ENCODE results near the gene CAPN9.

CAPN9 gene

DNA sequence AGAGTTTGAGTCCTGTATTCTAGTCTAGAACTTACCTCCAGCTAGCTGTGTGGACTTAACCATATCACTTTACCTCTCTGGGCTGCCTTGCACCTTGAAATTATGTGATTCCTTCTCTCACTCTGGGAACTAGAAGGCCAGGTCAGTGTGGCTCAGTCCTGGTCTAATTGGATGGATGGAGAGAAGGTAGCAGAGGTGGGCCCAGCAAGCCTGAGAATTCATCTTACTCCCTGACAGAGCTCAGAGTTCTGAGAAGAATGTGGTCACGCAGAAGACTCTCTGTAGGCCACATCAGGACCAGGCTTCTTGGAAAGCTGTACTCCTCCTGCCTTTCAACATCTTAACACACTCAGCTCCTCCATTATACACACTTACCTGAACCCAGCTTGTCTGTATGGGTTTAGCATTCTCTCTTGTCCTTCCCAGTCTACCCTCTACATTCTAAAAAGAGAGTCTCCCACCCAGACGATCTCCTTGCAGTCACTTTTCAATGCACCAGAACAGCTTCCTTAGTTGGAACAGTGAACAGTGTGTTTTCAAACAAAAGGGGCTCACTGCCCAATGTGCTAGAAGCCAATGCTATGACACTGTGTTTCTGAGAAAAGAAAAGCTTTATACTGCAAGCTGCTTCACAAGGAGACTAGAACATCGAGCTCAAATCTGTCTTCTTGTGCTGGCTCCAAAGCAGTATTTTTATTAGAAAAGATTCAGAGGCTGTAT is 60.5 kb downstream of the CAPN9 start:
- Mint-ChIP-seq H3K4me1 (ENCODE audit: low read depth) (no peaks in the 10 kb centered on the region), H3K27ac (no peak overlapping the region), H3K4me3 (no peak overlapping the region), H3K36me3 (ENCODE audit: low read depth) (no peaks in the 10 kb centered on the region), H3K9me3 (peaks cover 5% of the 10 kb centered on the region), H3K27me3 (peaks cover 2% of the 10 kb centered on the region)
- DNase-seq = no peak

DNA sequence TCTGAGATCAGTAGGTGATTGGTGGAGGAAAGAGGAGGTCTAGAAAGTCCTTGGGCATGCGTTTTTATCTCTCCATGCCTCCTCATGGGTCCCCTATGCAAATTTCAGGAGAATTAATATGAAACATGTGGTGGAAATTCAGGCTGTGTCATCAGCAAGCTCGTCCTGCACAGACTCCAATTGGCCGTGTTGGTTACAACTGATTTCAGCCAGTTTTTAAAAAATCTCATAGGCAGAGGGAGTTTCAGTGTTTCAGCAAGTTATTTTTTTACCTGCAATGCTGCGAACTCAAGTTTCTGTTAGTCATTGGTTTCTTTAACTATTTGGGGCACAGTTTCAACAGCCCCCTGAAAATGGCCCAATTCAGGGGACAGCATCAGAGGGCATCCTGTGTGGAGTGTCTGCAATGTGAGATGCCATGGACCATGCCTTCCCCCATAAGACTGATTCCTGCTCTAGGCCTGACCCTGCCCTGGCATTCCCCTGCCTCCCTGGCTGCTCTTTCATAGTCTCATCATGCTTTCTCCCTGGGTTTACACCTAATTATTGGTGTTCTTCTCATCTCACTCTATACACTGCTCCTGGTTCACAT is 61.2 kb downstream of the CAPN9 start:
- peaks cover 11% of the 10 kb centered on the region for H3K9me3 Mint-ChIP-seq
- no peak overlapping the region for H3K4me3 Mint-ChIP-seq
- H3K27ac Mint-ChIP-seq = no peak overlapping the region
- peaks cover 2% of the 10 kb centered on the region for H3K27me3 Mint-ChIP-seq
- no peak for DNase-seq
- H3K36me3 Mint-ChIP-seq (ENCODE audit: low read depth) = no peaks in the 10 kb centered on the region
- no peaks in the 10 kb centered on the region for H3K4me1 Mint-ChIP-seq (ENCODE audit: low read depth)

DNA sequence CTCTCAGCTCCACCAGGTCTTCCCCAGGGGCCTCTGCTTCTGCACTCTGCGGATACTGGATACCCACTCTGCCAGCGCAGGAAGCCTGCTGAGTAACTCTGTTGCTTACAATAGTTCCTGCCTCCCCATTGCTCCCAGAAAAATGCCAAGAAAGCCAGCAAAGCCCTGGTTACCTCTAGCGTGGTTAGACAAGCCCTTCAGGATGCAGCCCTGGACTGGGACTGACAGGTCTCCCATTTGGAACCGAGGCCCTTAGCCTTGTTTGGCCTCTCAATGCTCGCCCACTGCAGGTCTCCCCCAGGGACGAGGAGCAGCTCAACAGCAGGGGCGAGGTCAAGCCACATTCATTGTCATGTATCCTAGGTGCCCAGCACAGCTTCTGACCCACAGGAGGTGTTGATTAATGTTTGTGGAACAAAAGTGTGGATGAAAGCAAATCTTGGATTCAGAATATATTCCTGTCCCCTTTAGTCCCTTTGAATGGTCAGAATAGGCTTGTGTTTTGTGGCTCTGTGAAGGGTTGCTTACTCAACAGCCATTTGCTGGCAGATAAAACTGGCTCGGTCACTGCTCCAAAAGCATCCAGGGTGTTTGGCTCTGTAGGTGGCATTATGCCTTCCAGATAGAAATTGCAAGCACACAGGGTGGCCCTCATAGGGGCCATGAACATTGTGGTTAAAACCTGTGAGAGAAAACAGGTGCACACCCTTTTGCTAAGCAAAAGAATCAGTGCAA is 62.2 kb downstream of the CAPN9 start:
- Mint-ChIP-seq H3K4me3 (no peak overlapping the region), H3K4me1 (ENCODE audit: low read depth) (no peaks in the 10 kb centered on the region), H3K27ac (no peak overlapping the region), H3K36me3 (ENCODE audit: low read depth) (no peaks in the 10 kb centered on the region), H3K9me3 (peaks cover 15% of the 10 kb centered on the region), H3K27me3 (peaks cover under 1% of the 10 kb centered on the region)
- DNase-seq = no peak

DNA sequence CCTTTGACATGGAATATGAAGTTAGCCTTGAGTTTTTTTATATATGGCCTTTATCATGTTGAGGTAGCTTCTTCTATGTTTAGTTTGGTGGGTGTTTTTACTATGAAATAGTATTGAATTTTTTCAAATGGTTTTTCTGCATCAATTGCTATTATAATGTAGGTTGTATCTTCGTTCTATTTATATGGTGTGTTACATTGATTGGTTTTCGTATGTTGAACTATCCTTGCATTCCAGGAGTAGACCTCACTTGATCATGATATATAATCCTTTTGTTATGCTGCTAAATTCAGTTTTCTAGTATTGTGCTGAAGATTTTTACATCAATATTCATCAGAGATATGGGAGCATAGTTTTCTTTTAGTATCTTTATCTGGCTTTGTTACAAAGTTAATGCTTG is 65.4 kb downstream of the CAPN9 start:
- no peaks in the 10 kb centered on the region for H3K4me1 Mint-ChIP-seq (ENCODE audit: low read depth)
- no peak for DNase-seq
- no peak overlapping the region for H3K4me3 Mint-ChIP-seq
- no peak overlapping the region for H3K27ac Mint-ChIP-seq
- H3K9me3 Mint-ChIP-seq = peaks cover 13% of the 10 kb centered on the region
- H3K36me3 Mint-ChIP-seq (ENCODE audit: low read depth) = no peaks in the 10 kb centered on the region
- H3K27me3 Mint-ChIP-seq = peaks cover 20% of the 10 kb centered on the region

DNA sequence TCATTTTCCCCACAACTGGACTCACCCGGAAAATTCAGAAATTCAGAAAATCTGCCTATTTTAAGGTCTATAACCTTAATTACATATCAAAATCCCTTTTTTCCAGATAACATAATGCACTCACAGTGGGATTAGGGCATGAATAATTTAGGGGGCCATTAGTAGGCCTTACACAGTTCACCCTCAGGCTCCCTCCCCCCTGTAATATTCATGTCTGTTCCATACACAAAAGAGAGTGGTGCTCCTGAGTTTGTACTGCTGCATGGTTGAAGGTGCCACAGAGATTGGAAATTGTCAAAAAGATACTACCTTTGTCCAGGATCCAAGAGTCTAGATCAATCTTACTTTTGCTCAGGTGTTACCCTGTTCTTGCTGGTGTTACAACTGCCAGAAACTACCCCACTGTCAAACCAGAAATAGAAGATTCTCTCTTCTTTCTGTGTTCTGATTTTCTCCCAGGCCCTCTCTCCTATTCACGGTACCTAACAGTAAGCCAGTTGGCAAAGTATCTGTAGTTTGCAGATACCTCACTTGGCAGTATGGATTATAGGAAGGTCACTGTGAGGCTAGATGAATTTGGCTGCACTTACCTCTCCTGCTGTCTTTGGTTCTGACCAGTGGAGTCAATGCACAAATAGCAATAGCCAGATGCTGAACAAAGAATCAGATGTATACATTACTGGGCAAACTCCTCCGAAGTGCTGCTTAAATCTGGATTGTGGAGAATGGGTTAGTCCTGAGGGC is 67.9 kb downstream of the CAPN9 start:
- DNase-seq = no peak
- Mint-ChIP-seq H3K4me3 (no peak overlapping the region), H3K9me3 (peaks cover 13% of the 10 kb centered on the region), H3K36me3 (ENCODE audit: low read depth) (no peaks in the 10 kb centered on the region), H3K4me1 (ENCODE audit: low read depth) (no peaks in the 10 kb centered on the region), H3K27me3 (peaks cover 24% of the 10 kb centered on the region), H3K27ac (no peak overlapping the region)

DNA sequence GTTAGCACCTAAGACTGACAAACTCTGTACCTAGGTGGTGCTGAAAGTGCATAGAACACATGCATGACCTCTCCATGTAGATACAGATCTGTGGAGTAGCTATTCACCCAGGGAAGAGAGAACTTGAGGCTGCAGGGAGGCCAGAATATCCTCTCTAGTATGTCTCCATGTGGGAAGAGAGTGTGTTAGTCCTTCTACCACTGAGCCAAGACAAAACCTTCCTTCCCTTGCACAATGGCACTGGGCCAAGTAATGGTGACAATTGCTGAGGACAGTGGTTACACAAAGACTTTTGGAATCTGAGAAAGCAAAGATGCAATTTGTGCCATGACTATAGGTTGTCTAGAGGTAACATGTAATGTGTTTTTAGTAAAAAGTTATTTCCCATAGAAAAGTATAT is 68.8 kb downstream of the CAPN9 start:
- H3K27me3 Mint-ChIP-seq = peaks cover 30% of the 10 kb centered on the region
- H3K27ac Mint-ChIP-seq = no peak overlapping the region

DNA sequence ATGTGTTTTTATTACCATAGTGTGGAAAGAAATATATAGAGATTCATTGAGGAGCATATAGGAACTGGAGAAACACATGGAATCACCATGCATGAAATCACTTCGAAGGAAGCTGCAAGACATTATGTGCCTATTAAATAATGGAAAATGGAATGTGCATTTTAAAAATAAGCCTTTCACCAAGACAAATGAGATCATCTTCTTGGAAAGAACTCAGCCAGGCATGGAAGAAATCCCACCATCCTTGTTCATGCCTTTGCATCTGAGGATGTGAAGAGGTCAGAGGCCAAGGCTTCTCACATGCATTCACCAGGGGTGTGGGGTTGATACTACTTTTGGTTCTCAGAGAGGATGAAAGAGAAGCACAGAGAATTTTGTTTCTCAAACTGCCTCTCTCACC is 71.2 kb downstream of the CAPN9 start:
- Mint-ChIP-seq H3K4me3 (no peak overlapping the region), H3K4me1 (ENCODE audit: low read depth) (no peaks in the 10 kb centered on the region), H3K36me3 (ENCODE audit: low read depth) (no peaks in the 10 kb centered on the region), H3K27me3 (peaks cover 30% of the 10 kb centered on the region), H3K27ac (no peak overlapping the region), H3K9me3 (peaks cover 4% of the 10 kb centered on the region)
- DNase-seq = no peak

More for the DNA sequence above, 68.8 kb downstream of the CAPN9 start:
- Mint-ChIP-seq H3K4me3 (no peak overlapping the region), H3K9me3 (peaks cover 13% of the 10 kb centered on the region), H3K36me3 (ENCODE audit: low read depth) (no peaks in the 10 kb centered on the region), H3K4me1 (ENCODE audit: low read depth) (no peaks in the 10 kb centered on the region)
- DNase-seq = no peak

DNA sequence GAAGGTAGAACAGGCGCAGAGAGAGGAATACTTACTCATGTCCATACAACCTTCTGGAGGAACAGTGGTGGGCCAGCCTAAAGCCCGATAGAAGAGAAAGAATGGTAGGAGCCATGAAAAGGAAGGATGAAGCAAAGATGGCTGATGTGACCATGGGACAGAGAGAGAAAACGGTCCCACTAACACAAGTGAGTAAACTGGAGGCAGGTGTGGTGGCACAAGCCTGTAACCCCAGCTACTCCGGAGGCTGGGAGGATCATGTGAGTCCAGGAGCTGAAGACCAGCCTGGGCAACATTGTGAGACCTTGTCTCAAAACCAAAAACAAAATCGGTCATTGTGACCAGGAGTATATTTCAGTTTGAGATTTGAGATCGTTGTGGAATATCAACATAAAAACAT is 71.7 kb downstream of the CAPN9 start:
- Mint-ChIP-seq H3K27ac (no peak overlapping the region), H3K27me3 (peaks cover 30% of the 10 kb centered on the region), H3K9me3 (peaks cover under 1% of the 10 kb centered on the region), H3K4me1 (ENCODE audit: low read depth) (no peaks in the 10 kb centered on the region), H3K36me3 (ENCODE audit: low read depth) (no peaks in the 10 kb centered on the region), H3K4me3 (no peak overlapping the region)
- DNase-seq = no peak

DNA sequence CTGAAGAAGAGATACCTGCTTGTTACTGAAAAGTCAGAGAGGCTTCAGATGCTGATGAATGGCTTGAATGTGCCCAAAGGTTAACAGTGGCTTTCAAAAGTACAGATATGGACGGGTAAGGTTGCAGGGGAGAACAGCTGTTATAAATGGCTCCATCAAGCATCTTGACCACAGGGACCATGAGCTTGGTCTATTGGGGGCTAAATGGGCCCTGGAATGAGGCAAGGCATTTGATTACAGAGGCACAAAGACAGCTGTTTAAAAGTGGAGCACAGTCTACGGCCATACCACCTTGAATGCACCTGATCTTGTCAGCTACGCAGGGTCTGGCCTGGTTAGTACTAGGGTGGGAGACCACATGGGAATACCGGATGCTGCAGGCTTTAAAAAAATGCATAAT is 72.8 kb downstream of the CAPN9 start:
- H3K27ac Mint-ChIP-seq = no peak overlapping the region
- H3K4me3 Mint-ChIP-seq = no peak overlapping the region
- H3K9me3 Mint-ChIP-seq = no peaks in the 10 kb centered on the region
- no peaks in the 10 kb centered on the region for H3K36me3 Mint-ChIP-seq (ENCODE audit: low read depth)
- H3K4me1 Mint-ChIP-seq (ENCODE audit: low read depth) = no peaks in the 10 kb centered on the region
- peaks cover 24% of the 10 kb centered on the region for H3K27me3 Mint-ChIP-seq
- no peak for DNase-seq

DNA sequence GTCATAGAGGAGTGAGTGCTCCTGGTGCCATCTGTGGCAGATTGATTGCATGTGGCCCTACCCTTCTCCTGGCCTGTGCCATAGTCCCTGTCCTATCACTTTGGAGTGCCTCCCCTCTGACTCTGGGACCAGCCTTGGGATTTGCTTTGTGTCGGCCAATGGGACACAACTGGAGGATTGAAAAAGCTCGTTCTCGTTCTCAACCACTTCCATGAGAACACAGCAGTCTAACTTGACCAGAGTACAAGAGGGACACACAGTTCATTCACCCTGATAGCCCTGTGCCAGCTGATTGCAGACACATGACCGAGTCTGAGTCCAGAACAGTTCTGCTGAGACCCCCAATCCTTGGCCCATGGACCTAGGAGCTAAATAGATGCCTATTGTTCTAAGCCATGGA is 73.4 kb downstream of the CAPN9 start:
- H3K4me1 Mint-ChIP-seq (ENCODE audit: low read depth) = no peaks in the 10 kb centered on the region
- H3K36me3 Mint-ChIP-seq (ENCODE audit: low read depth) = no peaks in the 10 kb centered on the region
- no peak for DNase-seq
- peaks cover 20% of the 10 kb centered on the region for H3K27me3 Mint-ChIP-seq
- no peak overlapping the region for H3K27ac Mint-ChIP-seq
- no peak overlapping the region for H3K4me3 Mint-ChIP-seq
- no peaks in the 10 kb centered on the region for H3K9me3 Mint-ChIP-seq

DNA sequence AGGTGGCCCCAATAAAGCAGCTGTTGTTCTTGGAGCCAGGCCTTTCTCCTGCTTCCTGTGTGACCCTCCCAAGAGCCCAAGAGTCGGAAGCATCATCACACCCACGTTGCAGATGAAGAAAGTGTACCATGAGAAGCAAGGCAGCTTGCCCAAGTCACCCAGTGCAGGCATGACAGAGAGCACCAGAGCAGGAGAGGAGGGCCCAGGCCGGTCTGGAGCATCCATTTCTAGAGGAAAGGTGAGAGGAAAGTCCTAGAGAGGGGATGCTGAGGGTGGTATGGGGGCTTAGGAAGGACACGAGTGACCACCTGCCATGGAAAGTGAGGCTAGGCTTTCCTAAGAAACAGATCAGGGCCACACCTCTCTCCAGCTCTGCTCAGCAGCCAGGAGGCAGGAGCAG is 74.2 kb downstream of the CAPN9 start:
- Mint-ChIP-seq H3K4me3 (no peak overlapping the region), H3K27me3 (peaks cover 20% of the 10 kb centered on the region), H3K27ac (no peak overlapping the region), H3K36me3 (ENCODE audit: low read depth) (no peaks in the 10 kb centered on the region), H3K4me1 (ENCODE audit: low read depth) (no peaks in the 10 kb centered on the region), H3K9me3 (no peaks in the 10 kb centered on the region)
- DNase-seq = no peak

DNA sequence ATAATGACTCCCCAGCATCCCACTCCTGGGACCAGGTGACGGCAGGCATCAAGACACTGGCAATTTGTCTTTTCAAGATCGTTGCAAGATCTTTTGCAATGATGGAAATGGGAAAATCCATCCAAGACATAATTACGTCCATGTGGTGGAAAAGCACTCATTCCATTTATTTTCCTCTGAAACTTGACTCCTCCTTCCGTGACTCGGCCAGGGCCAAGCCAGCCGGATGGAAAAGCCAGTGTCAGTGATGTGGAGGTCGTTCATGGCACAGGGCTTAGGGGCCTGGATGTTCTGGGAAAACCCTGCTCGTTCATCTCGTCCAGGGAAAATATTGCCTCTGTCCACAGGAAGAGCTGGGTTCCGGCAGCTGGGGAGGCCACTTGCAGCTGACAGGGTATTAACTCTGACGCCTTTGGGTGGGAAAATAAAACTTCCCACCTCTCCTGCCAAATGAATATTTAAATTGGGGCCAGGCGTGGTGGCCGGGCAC is 74.9 kb downstream of the CAPN9 start:
- Mint-ChIP-seq H3K27me3 (peaks cover 15% of the 10 kb centered on the region), H3K4me3 (no peak overlapping the region), H3K36me3 (ENCODE audit: low read depth) (no peaks in the 10 kb centered on the region), H3K4me1 (ENCODE audit: low read depth) (no peaks in the 10 kb centered on the region), H3K27ac (no peak overlapping the region), H3K9me3 (no peaks in the 10 kb centered on the region)
- DNase-seq = no peak

DNA sequence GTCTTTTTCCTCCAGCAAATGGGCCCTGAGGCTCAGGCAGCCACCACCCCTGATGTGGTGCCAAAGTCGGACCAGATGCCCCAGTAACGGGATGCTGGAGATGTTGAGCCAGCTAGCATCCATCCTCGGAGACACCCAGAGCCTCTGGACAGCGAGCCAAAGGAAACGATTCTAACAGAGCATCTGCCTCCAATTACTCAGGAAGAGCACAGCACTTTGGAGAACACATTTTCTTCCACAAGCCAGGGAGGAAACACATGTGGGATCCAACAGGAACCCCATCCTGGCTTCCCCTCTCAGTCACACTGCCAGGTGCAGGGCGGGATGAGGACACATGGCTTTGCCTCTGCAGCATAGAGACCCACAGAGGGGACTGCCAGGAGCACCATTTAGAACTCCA is 76.2 kb downstream of the CAPN9 start:
- H3K27me3 Mint-ChIP-seq = peaks cover 8% of the 10 kb centered on the region
- no peak overlapping the region for H3K27ac Mint-ChIP-seq
- no peak overlapping the region for H3K4me3 Mint-ChIP-seq
- H3K9me3 Mint-ChIP-seq = no peaks in the 10 kb centered on the region
- H3K4me1 Mint-ChIP-seq (ENCODE audit: low read depth) = no peaks in the 10 kb centered on the region
- DNase-seq = no peak
- no peaks in the 10 kb centered on the region for H3K36me3 Mint-ChIP-seq (ENCODE audit: low read depth)

DNA sequence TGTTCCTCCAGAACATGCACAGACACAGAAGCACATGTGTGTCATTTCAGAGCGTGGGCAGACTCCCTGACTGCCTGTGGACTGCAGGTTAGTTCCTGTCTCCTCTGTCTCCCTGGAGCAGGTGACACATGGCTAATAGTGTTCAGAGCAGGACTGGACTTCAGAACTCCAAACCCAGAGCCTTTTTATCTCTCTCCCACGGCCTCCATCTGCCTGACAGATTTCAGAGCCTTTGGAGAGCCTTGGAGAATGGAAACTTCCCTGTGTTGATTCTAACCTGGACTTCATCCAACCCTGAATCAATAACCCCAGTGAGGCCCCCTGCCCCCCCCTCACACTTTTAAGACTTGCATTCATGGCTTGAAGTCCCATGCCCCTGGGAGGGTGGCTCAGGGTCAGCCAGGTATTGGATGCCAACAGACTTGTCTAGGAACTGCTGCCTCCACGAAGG is 76.8 kb downstream of the CAPN9 start:
- Mint-ChIP-seq H3K4me1 (ENCODE audit: low read depth) (no peaks in the 10 kb centered on the region), H3K9me3 (no peaks in the 10 kb centered on the region), H3K4me3 (no peak overlapping the region), H3K27ac (no peak overlapping the region), H3K36me3 (ENCODE audit: low read depth) (no peaks in the 10 kb centered on the region), H3K27me3 (peaks cover 8% of the 10 kb centered on the region)
- DNase-seq = no peak

Measured in activated T-cell treated with anti-CD3 and anti-CD28 coated beads, Interleukin-2, amount 50 U/mL, for 24 hours (primary cell).